ENCODE measurements around the gene TSPAN12.

The TSPAN12 gene

GRCh38 chr7:120841608-120842007 is 16.3 kb downstream of the TSPAN12 start:
- no peak for DNase-seq

GRCh38 chr7:120838281-120838682 is 19.7 kb downstream of the TSPAN12 start:
- DNase-seq, result no peak

GRCh38 chr7:120837599-120837998 is 20.3 kb downstream of the TSPAN12 start:
- no peak for DNase-seq

- no peak for DNase-seq
These were observed 21.3 kb downstream of the TSPAN12 start for GRCh38 chr7:120836556-120837115.

- DNase-seq, result no peak
These were observed 23.2 kb downstream of the TSPAN12 start for GRCh38 chr7:120834726-120835125.

GRCh38 chr7:120833546-120833945 is 24.4 kb downstream of the TSPAN12 start:
- no peak for DNase-seq

- DNase-seq, result no peak
These were observed 25.1 kb downstream of the TSPAN12 start for GRCh38 chr7:120832803-120833202.

- DNase-seq, result no peak
These were observed 26.7 kb downstream of the TSPAN12 start for GRCh38 chr7:120831260-120831659.

- no peak for DNase-seq
These were observed 28.5 kb downstream of the TSPAN12 start for GRCh38 chr7:120829487-120829886.

GRCh38 chr7:120828528-120828927 is 29.4 kb downstream of the TSPAN12 start:
- DNase-seq, result no peak

- DNase-seq, result no peak
These were observed 30.4 kb downstream of the TSPAN12 start for GRCh38 chr7:120827371-120828118.

GRCh38 chr7:120825576-120825975 is 32.4 kb downstream of the TSPAN12 start:
- no peak for DNase-seq

- DNase-seq, result no peak
These were observed 32.8 kb downstream of the TSPAN12 start for GRCh38 chr7:120825152-120825551.

GRCh38 chr7:120819861-120820260 is 38.1 kb downstream of the TSPAN12 start:
- DNase-seq, result no peak

- no peak for DNase-seq
These were observed 40.1 kb downstream of the TSPAN12 start for GRCh38 chr7:120817851-120818250.

- no peak for DNase-seq
These were observed 43.5 kb downstream of the TSPAN12 start for GRCh38 chr7:120814253-120814939.

GRCh38 chr7:120813546-120814252 is 44.2 kb downstream of the TSPAN12 start:
- DNase-seq, result no peak

- DNase-seq, result no peak
These were observed 44.9 kb downstream of the TSPAN12 start for GRCh38 chr7:120813089-120813488.

- no peak for DNase-seq
These were observed 48.7 kb downstream of the TSPAN12 start for GRCh38 chr7:120809260-120809659.

- DNase-seq, result no peak
These were observed 50.6 kb downstream of the TSPAN12 start for GRCh38 chr7:120807390-120807789.

GRCh38 chr7:120806669-120807068 is 51.3 kb downstream of the TSPAN12 start:
- DNase-seq, result no peak

GRCh38 chr7:120805636-120806388 is 52.1 kb downstream of the TSPAN12 start:
- peak; percentile 13 for DNase-seq

- no peak for DNase-seq
These were observed 55.2 kb downstream of the TSPAN12 start for GRCh38 chr7:120802751-120803150.
